ENCODE data around the gene IL17RB. TPM values are rescaled to one million over a fixed set of nuclear protein-coding genes. Genes with fewer than 3 reads are reported as not detected.

IL17RB gene
- total RNA-seq, 2 donors from 2014 or later: 6.2 to 8.4 TPM

DNA sequence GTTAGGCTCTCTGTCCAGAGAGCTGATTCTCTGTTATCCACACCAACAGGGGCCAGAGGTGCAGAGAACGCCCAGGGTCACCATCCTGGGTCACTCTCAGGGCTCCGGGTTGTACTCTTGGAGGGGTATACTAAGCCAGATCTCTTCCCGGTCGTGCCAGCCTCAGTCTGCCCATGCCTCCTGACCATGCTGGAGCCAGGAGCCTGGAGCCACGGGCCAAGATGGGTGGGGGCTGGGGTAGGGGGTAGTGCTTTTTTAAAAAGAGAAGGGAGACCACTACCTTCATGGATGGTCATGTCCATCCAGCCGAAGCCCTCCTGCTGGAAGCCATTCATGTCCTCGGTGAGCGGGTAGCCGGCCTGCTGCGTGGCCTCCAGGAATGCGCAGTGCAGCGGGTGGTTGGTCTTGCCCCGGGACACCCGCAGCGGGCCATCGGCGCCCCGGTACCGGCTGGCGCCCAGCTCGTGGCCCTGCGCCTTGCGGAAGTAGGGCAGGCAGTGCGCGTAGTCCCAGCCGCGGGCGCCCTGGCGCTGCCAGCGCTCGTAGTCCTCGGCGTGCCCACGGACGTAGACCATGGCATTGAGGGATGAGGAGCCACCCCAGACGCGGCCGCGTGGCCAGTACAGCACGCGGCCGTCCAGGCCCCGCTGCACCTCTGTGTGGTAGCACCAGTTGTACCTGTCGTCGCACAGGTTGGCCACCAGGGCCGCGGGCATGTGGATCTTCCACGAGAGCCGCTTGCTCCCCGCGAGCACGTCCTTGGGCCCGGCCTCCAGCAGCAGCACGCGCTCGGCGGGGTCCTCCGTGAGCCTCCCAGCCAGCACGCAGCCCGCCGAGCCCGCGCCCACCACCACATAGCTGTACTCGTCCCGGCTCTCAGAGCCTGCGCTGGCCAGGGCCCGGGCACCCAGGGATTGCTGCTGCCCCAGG lies 23.1 kb upstream of the IL17RB start:
- Mint-ChIP-seq H3K9me3 (no peaks in the 10 kb centered on the region), H3K27me3 (ENCODE audit: insufficient read depth) (no peaks in the 10 kb centered on the region), H3K27ac (no peak overlapping the region), H3K4me3 (no peak overlapping the region), H3K4me1 (peaks cover 3% of the 10 kb centered on the region), H3K36me3 (ENCODE audit: low read depth) (peaks cover 18% of the 10 kb centered on the region)
- TF ChIP-seq, protein P1, sequence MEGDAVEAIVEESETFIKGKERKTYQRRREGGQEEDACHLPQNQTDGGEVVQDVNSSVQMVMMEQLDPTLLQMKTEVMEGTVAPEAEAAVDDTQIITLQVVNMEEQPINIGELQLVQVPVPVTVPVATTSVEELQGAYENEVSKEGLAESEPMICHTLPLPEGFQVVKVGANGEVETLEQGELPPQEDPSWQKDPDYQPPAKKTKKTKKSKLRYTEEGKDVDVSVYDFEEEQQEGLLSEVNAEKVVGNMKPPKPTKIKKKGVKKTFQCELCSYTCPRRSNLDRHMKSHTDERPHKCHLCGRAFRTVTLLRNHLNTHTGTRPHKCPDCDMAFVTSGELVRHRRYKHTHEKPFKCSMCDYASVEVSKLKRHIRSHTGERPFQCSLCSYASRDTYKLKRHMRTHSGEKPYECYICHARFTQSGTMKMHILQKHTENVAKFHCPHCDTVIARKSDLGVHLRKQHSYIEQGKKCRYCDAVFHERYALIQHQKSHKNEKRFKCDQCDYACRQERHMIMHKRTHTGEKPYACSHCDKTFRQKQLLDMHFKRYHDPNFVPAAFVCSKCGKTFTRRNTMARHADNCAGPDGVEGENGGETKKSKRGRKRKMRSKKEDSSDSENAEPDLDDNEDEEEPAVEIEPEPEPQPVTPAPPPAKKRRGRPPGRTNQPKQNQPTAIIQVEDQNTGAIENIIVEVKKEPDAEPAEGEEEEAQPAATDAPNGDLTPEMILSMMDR (conservative IDR thresholded peaks at IDR 0.05): peak; percentile 47
- Histone ChIP-seq H3K4me1 (ENCODE audit: control insufficient read depth, insufficient read depth, low read length) (no peaks in the 10 kb centered on the region), H3K9me3 (ENCODE audit: control insufficient read depth, low read length) (no peaks in the 10 kb centered on the region), H3K27me3 (ENCODE audit: control insufficient read depth, insufficient read depth, low read length, poor library complexity, severe bottlenecking) (no peaks in the 10 kb centered on the region), H3K27ac (ENCODE audit: low read depth, low read length) (no peak overlapping the region), H3K4me3 (ENCODE audit: low read length) (no peak overlapping the region), H3K36me3 (ENCODE audit: control insufficient read depth, insufficient read depth, low read length) (peaks cover 19% of the 10 kb centered on the region), H3K9ac (ENCODE audit: extremely low read depth, low read length, poor library complexity, severe bottlenecking) (no peak overlapping the region)
- peak; percentile 77 for DNase-seq
- WGBS, 2 experiments (ENCODE audit: insufficient coverage in 1 of 2, insufficient read length in 1 of 2): 95% methylated on average over 50 to 67 of the region's 67 CpGs

DNA sequence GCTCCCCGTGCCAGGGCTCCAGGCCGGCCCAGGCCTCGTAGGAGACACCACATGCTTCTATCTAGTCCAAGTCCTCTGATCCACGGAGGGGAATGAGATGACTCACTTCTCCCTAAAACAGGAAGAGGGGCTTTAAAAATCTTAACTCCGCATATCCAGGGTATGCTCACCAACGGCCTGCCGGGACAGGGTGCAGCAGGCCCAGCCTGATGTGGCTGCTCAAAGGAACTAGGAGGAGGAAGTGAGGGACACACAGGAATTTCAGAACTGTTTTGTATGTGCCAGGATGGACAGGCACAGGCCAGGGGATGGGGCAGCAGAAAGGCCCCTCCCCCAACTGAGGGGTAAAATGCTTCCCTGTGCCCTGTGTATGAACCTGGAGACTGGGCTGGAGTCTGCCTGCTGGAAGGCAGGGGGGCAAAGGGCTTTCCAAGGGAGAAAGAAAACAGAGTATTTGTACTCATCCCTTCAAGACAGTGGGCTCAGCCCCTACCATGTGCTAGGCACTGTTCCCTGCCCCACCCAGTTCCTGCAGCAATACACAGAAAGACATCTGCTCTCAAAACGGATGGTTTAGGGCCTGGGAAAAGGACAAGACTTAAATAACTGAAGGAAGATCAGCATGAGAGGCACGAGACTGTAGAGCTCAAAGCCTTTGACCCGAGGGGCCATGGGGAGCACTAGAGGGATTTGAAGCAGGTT lies 22.3 kb upstream of the IL17RB start:
- H3K27me3 ChIP-seq (ENCODE audit: control insufficient read depth, insufficient read depth, low read length, poor library complexity, severe bottlenecking): no peaks in the 10 kb centered on the region
- Mint-ChIP-seq H3K4me3 (no peak overlapping the region), H3K27ac (no peak overlapping the region), H3K4me1 (peaks cover 3% of the 10 kb centered on the region), H3K9me3 (no peaks in the 10 kb centered on the region), H3K27me3 (ENCODE audit: insufficient read depth) (no peaks in the 10 kb centered on the region), H3K36me3 (ENCODE audit: low read depth) (peaks cover 18% of the 10 kb centered on the region)
- TF ChIP-seq, protein P1 (conservative IDR thresholded peaks at IDR 0.05): no peak
- H3K4me3 ChIP-seq (ENCODE audit: low read length): no peak overlapping the region
- WGBS, 2 experiments (ENCODE audit: insufficient coverage in 1 of 2, insufficient read length in 1 of 2): 82 to 84% methylated on average over 10 of the region's 10 CpGs
- H3K36me3 ChIP-seq (ENCODE audit: control insufficient read depth, insufficient read depth, low read length): peaks cover 11% of the 10 kb centered on the region
- no peak overlapping the region for H3K9ac ChIP-seq (ENCODE audit: extremely low read depth, low read length, poor library complexity, severe bottlenecking)
- no peaks in the 10 kb centered on the region for H3K9me3 ChIP-seq (ENCODE audit: control insufficient read depth, low read length)
- H3K27ac ChIP-seq (ENCODE audit: low read depth, low read length): no peak overlapping the region
- H3K4me1 ChIP-seq (ENCODE audit: control insufficient read depth, insufficient read depth, low read length): no peaks in the 10 kb centered on the region
- DNase-seq: no peak

DNA sequence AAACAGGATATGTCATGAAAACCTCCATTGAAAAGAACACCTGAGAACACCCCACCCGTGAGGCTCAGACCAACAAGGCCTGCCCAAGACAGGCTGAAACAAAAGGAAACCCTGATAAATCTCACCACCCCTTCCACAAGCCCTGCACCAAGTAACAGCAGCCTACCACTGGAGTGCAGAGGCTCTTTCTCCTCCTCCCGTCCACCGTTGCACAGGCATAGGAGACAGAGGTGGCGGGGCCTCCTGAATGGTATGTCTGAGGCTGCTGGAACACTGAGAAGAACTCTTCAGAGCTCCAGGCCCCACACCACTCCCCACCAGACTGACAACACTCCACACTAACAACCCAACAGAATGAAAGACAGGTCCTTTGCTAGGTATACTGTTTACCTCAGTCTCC lies 21.6 kb upstream of the IL17RB start:
- Mint-ChIP-seq H3K4me1 (peaks cover 3% of the 10 kb centered on the region), H3K9me3 (no peaks in the 10 kb centered on the region), H3K36me3 (ENCODE audit: low read depth) (peaks cover 16% of the 10 kb centered on the region), H3K27ac (no peak overlapping the region), H3K4me3 (no peak overlapping the region), H3K27me3 (ENCODE audit: insufficient read depth) (no peaks in the 10 kb centered on the region)
- 90% methylated on average over 4 of the region's 4 CpGs; no CpG with 5 or more reads in 1 of the 2 experiments for WGBS, 2 experiments (ENCODE audit: insufficient coverage in 1 of 2, insufficient read length in 1 of 2)
- TF ChIP-seq, protein P1 (conservative IDR thresholded peaks at IDR 0.05): no peak
- Histone ChIP-seq H3K4me3 (ENCODE audit: low read length) (no peak overlapping the region), H3K9me3 (ENCODE audit: control insufficient read depth, low read length) (no peaks in the 10 kb centered on the region), H3K27ac (ENCODE audit: low read depth, low read length) (no peak overlapping the region), H3K4me1 (ENCODE audit: control insufficient read depth, insufficient read depth, low read length) (no peaks in the 10 kb centered on the region), H3K27me3 (ENCODE audit: control insufficient read depth, insufficient read depth, low read length, poor library complexity, severe bottlenecking) (no peaks in the 10 kb centered on the region), H3K36me3 (ENCODE audit: control insufficient read depth, insufficient read depth, low read length) (peaks cover 7% of the 10 kb centered on the region), H3K9ac (ENCODE audit: extremely low read depth, low read length, poor library complexity, severe bottlenecking) (no peak overlapping the region)
- DNase-seq: no peak
